NCI-H2227 treated with DMSO at 0.1 percent for 48 hours (cell line): ENCODE measurements around the gene RANBP3L.
"Not testable (repeated sequence)": the region's sequence is repeated elsewhere in the genome, so short reads cannot be mapped to it uniquely, and the experiment has no call there.

Experiments used
- DNase-seq: peaks from one replicate; lab custom pipeline; 2025; lab: John Stamatoyannopoulos, UW

RANBP3L gene

GRCh38 chr5:36301858-36302603 lies at the start of gene RANBP3L:
TSS of gene RANBP3L (minus strand) at chr5:36301902. CDS start at chr5:36301416, 486 bp downstream.
- DNase-seq, result no peak

- DNase-seq, result no peak
Measured at GRCh38 chr5:36346896-36347690, 45.4 kb upstream of the RANBP3L start.

- no peak for DNase-seq
Measured at GRCh38 chr5:36344899-36345298, 43.2 kb upstream of the RANBP3L start.

GRCh38 chr5:36341720-36342119 lies 40.0 kb upstream of the RANBP3L start:
- DNase-seq, result not testable (repeated sequence)

GRCh38 chr5:36337597-36337996 lies 35.9 kb upstream of the RANBP3L start:
- DNase-seq, result no peak

- no peak for DNase-seq
Measured at GRCh38 chr5:36334315-36334714, 32.6 kb upstream of the RANBP3L start.

GRCh38 chr5:36332720-36333119 lies 31.0 kb upstream of the RANBP3L start:
- not testable (repeated sequence) for DNase-seq

- no peak for DNase-seq
Measured at GRCh38 chr5:36325196-36325595, 23.5 kb upstream of the RANBP3L start.

GRCh38 chr5:36323926-36324781 lies 22.5 kb upstream of the RANBP3L start:
- no peak for DNase-seq

- DNase-seq, result no peak
Measured at GRCh38 chr5:36312953-36313672, 11.4 kb upstream of the RANBP3L start.

- no peak for DNase-seq
Measured at GRCh38 chr5:36311956-36312355, 10.3 kb upstream of the RANBP3L start.

GRCh38 chr5:36310138-36310537 lies 8.4 kb upstream of the RANBP3L start:
- DNase-seq, result no peak

- DNase-seq, result peak; percentile 7
Measured at GRCh38 chr5:36305571-36306326, 4.0 kb upstream of the RANBP3L start.

- no peak for DNase-seq
Measured at GRCh38 chr5:36304095-36304805, 2.5 kb upstream of the RANBP3L start.

GRCh38 chr5:36300927-36301540 lies 668 bp downstream of the RANBP3L start:
- DNase-seq, result no peak

GRCh38 chr5:36300191-36300926 lies 1.3 kb downstream of the RANBP3L start:
- no peak for DNase-seq

- no peak for DNase-seq
Measured at GRCh38 chr5:36298552-36298951, 3.1 kb downstream of the RANBP3L start.

- DNase-seq, result no peak
Measured at GRCh38 chr5:36297653-36298052, 4.0 kb downstream of the RANBP3L start.
